GM23338 (cell line): ENCODE measurements around the gene INPP5K.

Experiments used
- CREB1 ChIP-seq: fragments of 250-450 bp; sonication (Bioruptor Pico); IDR thresholded peaks from 2 replicates; pipeline ENCODE4 v1.5.0; 2020; ENCODE audit warnings: low read depth, mild to moderate bottlenecking, moderate library complexity
- CTCF ChIP-seq, 2 experiments: fragments of 200-600 bp in 1 of 2; sonication (generic) in 1 of 2; conservative IDR thresholded peaks; 2 replicates each; pipeline versions ENCODE4 v1.5.1 to v1.6.1; 2016 to 2017; ENCODE audit warnings: antibody characterized with exemption in 2 of 2, low read depth in 2 of 2, mild to moderate bottlenecking in 2 of 2, moderate library complexity in 1 of 2
- EZH2 ChIP-seq: fragments of 200-600 bp; sonication (generic); IDR thresholded peaks from one replicate; pipeline ENCODE4 v1.8.0; 2017; ENCODE audit warnings: antibody characterized with exemption, mild to moderate bottlenecking, low read depth; ENCODE audit not compliant: unreplicated experiment
- EZH2phosphoT487 ChIP-seq: fragments of 200-600 bp; sonication (generic); IDR thresholded peaks from one replicate; pipeline ENCODE4 v1.8.1; 2018; ENCODE audit warnings: antibody characterized with exemption; ENCODE audit not compliant: unreplicated experiment
- JUNB ChIP-seq: IDR thresholded peaks from one replicate; pipeline ENCODE4 v1.6.1; 2016; ENCODE audit warnings: antibody characterized with exemption; ENCODE audit not compliant: unreplicated experiment
- NANOG ChIP-seq: IDR thresholded peaks from 2 replicates; pipeline ENCODE4 v1.6.1; 2016; ENCODE audit warnings: antibody characterized with exemption, borderline replicate concordance
- POLR2AphosphoS5 ChIP-seq: IDR thresholded peaks from 2 replicates; pipeline ENCODE4 v1.6.1; 2016; ENCODE audit warnings: antibody characterized with exemption, low read depth
- STAT1 ChIP-seq: IDR thresholded peaks from one replicate; pipeline ENCODE4 v1.6.1; 2016; ENCODE audit warnings: antibody characterized with exemption; ENCODE audit not compliant: unreplicated experiment
- TF ChIP-seq, protein P1 (sequence below): fragments of 250-450 bp; sonication (Bioruptor Pico); IDR thresholded peaks from 2 replicates; pipeline ENCODE4 v1.5.0; 2020; ENCODE audit warnings: mild to moderate bottlenecking, moderate library complexity
- TF ChIP-seq, protein P2 (sequence below): IDR thresholded peaks from one replicate; pipeline ENCODE4 v1.6.1; 2018; ENCODE audit warnings: antibody characterized with exemption; ENCODE audit not compliant: unreplicated experiment

DNA sequence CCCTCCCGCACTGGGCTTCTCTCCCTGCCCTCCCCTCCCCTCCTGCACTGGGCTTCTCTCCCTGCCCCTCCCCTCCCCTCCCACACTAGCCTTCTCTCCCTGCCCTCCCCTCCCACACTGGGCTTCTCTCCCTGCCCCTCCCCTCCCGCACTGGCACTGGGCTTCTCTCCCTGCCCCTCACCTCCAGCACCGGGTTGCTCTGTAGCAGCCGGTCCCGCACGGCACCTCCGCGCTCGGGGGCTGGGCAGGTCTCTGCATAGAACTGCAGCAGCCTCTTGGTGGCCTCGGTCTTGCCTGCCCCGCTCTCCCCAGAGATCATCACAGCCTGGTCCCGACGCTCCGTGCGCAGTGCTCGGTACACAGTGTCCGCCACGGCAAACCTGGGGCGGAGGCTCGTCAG is 33.7 kb downstream of the INPP5K start:
- TF ChIP-seq CTCF (conservative IDR thresholded peaks at IDR 0.05; ENCODE audit: low read depth in 2 of 2) (no peak), EZH2 (no peak), CREB1 (CRISPR knock-in tag) (no peak), EZH2phosphoT487 (no peak), POLR2AphosphoS5 (no peak), NANOG (no peak), JUNB (no peak), STAT1 (no peak)
- TF ChIP-seq, protein P1, sequence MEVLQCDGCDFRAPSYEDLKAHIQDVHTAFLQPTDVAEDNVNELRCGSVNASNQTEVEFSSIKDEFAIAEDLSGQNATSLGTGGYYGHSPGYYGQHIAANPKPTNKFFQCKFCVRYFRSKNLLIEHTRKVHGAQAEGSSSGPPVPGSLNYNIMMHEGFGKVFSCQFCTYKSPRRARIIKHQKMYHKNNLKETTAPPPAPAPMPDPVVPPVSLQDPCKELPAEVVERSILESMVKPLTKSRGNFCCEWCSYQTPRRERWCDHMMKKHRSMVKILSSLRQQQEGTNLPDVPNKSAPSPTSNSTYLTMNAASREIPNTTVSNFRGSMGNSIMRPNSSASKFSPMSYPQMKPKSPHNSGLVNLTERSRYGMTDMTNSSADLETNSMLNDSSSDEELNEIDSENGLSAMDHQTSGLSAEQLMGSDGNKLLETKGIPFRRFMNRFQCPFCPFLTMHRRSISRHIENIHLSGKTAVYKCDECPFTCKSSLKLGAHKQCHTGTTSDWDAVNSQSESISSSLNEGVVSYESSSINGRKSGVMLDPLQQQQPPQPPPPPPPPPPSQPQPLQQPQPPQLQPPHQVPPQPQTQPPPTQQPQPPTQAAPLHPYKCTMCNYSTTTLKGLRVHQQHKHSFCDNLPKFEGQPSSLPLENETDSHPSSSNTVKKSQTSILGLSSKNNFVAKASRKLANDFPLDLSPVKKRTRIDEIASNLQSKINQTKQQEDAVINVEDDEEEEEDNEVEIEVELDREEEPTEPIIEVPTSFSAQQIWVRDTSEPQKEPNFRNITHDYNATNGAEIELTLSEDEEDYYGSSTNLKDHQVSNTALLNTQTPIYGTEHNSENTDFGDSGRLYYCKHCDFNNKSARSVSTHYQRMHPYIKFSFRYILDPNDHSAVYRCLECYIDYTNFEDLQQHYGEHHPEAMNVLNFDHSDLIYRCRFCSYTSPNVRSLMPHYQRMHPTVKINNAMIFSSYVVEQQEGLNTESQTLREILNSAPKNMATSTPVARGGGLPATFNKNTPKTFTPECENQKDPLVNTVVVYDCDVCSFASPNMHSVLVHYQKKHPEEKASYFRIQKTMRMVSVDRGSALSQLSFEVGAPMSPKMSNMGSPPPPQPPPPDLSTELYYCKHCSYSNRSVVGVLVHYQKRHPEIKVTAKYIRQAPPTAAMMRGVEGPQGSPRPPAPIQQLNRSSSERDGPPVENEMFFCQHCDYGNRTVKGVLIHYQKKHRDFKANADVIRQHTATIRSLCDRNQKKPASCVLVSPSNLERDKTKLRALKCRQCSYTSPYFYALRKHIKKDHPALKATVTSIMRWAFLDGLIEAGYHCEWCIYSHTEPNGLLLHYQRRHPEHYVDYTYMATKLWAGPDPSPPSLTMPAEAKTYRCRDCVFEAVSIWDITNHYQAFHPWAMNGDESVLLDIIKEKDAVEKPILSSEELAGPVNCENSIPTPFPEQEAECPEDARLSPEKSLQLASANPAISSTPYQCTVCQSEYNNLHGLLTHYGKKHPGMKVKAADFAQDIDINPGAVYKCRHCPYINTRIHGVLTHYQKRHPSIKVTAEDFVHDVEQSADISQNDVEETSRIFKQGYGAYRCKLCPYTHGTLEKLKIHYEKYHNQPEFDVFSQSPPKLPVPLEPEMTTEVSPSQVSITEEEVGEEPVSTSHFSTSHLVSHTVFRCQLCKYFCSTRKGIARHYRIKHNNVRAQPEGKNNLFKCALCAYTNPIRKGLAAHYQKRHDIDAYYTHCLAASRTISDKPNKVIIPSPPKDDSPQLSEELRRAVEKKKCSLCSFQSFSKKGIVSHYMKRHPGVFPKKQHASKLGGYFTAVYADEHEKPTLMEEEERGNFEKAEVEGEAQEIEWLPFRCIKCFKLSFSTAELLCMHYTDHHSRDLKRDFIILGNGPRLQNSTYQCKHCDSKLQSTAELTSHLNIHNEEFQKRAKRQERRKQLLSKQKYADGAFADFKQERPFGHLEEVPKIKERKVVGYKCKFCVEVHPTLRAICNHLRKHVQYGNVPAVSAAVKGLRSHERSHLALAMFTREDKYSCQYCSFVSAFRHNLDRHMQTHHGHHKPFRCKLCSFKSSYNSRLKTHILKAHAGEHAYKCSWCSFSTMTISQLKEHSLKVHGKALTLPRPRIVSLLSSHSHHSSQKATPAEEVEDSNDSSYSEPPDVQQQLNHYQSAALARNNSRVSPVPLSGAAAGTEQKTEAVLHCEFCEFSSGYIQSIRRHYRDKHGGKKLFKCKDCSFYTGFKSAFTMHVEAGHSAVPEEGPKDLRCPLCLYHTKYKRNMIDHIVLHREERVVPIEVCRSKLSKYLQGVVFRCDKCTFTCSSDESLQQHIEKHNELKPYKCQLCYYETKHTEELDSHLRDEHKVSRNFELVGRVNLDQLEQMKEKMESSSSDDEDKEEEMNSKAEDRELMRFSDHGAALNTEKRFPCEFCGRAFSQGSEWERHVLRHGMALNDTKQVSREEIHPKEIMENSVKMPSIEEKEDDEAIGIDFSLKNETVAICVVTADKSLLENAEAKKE (CRISPR knock-in tag) = no peak
- TF ChIP-seq, protein P2, sequence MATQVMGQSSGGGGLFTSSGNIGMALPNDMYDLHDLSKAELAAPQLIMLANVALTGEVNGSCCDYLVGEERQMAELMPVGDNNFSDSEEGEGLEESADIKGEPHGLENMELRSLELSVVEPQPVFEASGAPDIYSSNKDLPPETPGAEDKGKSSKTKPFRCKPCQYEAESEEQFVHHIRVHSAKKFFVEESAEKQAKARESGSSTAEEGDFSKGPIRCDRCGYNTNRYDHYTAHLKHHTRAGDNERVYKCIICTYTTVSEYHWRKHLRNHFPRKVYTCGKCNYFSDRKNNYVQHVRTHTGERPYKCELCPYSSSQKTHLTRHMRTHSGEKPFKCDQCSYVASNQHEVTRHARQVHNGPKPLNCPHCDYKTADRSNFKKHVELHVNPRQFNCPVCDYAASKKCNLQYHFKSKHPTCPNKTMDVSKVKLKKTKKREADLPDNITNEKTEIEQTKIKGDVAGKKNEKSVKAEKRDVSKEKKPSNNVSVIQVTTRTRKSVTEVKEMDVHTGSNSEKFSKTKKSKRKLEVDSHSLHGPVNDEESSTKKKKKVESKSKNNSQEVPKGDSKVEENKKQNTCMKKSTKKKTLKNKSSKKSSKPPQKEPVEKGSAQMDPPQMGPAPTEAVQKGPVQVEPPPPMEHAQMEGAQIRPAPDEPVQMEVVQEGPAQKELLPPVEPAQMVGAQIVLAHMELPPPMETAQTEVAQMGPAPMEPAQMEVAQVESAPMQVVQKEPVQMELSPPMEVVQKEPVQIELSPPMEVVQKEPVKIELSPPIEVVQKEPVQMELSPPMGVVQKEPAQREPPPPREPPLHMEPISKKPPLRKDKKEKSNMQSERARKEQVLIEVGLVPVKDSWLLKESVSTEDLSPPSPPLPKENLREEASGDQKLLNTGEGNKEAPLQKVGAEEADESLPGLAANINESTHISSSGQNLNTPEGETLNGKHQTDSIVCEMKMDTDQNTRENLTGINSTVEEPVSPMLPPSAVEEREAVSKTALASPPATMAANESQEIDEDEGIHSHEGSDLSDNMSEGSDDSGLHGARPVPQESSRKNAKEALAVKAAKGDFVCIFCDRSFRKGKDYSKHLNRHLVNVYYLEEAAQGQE = no peak
